HG03139 (cell line): ENCODE results near the gene ICE1.
"Not testable (repeated sequence)": the region's sequence is repeated elsewhere in the genome, so short reads cannot be mapped to it uniquely, and the experiment has no call there.

Experiments used
- ATAC-seq: cut with Tn5 transposase; IDR thresholded peaks from one replicate; pipeline ENCODE4 v1.9.1; 2021; ENCODE audit not compliant: unreplicated experiment

Gene ICE1

GRCh38 chr5:5421961-5422818 is at the start of gene ICE1:
TSS of gene ICE1 (plus strand) at chr5:5422677. CDS start at chr5:5422916, 239 bp downstream.
- peak; percentile 81 for ATAC-seq

GRCh38 chr5:5372930-5373329 is 49.5 kb upstream of the ICE1 start:
- no peak for ATAC-seq

- ATAC-seq = no peak
Measured at GRCh38 chr5:5373351-5373989, 49.0 kb upstream of the ICE1 start.

GRCh38 chr5:5374009-5374715 is 48.3 kb upstream of the ICE1 start:
- ATAC-seq = no peak

GRCh38 chr5:5377780-5378179 is 44.7 kb upstream of the ICE1 start:
- no peak for ATAC-seq

GRCh38 chr5:5378531-5378930 is 43.9 kb upstream of the ICE1 start:
- no peak for ATAC-seq

GRCh38 chr5:5380298-5380697 is 42.2 kb upstream of the ICE1 start:
- no peak for ATAC-seq

GRCh38 chr5:5381310-5381913 is 41.1 kb upstream of the ICE1 start:
- no peak for ATAC-seq

GRCh38 chr5:5383461-5383860 is 39.0 kb upstream of the ICE1 start:
- no peak for ATAC-seq

GRCh38 chr5:5384660-5385330 is 37.7 kb upstream of the ICE1 start:
- no peak for ATAC-seq

GRCh38 chr5:5385331-5385662 is 37.2 kb upstream of the ICE1 start:
- no peak for ATAC-seq

- ATAC-seq = no peak
Measured at GRCh38 chr5:5386329-5386728, 36.1 kb upstream of the ICE1 start.

- no peak for ATAC-seq
Measured at GRCh38 chr5:5387192-5387591, 35.3 kb upstream of the ICE1 start.

- no peak for ATAC-seq
Measured at GRCh38 chr5:5387777-5388176, 34.7 kb upstream of the ICE1 start.

- ATAC-seq = not testable (repeated sequence)
Measured at GRCh38 chr5:5390121-5390869, 32.2 kb upstream of the ICE1 start.

GRCh38 chr5:5392504-5392903 is 30.0 kb upstream of the ICE1 start:
- ATAC-seq = not testable (repeated sequence)

- ATAC-seq = not testable (repeated sequence)
Measured at GRCh38 chr5:5394384-5394986, 28.0 kb upstream of the ICE1 start.

- not testable (repeated sequence) for ATAC-seq
Measured at GRCh38 chr5:5395093-5395492, 27.4 kb upstream of the ICE1 start.

GRCh38 chr5:5398071-5398470 is 24.4 kb upstream of the ICE1 start:
- ATAC-seq = no peak

- no peak for ATAC-seq
Measured at GRCh38 chr5:5401095-5401494, 21.4 kb upstream of the ICE1 start.
